GM18870 (cell line): ENCODE measurements around the gene CDCA7L.
"Not testable (repeated sequence)": the region's sequence is repeated elsewhere in the genome, so short reads cannot be mapped to it uniquely, and the experiment has no call there.

Experiments
- ATAC-seq: cut with Tn5 transposase; IDR thresholded peaks from one replicate; pipeline ENCODE4 v1.9.1; 2021; ENCODE audit warnings: moderate library complexity; ENCODE audit not compliant: unreplicated experiment

The CDCA7L gene

GRCh38 chr7:21911341-21911875 lies 34.3 kb downstream of the CDCA7L start:
- no peak for ATAC-seq

GRCh38 chr7:21910253-21910652 lies 35.4 kb downstream of the CDCA7L start:
- no peak for ATAC-seq

- ATAC-seq: no peak
These were observed 37.0 kb downstream of the CDCA7L start for GRCh38 chr7:21908746-21909145.

GRCh38 chr7:21903020-21903786 lies 42.5 kb downstream of the CDCA7L start:
- no peak for ATAC-seq

GRCh38 chr7:21902240-21902639 lies 43.5 kb downstream of the CDCA7L start:
- ATAC-seq: no peak

GRCh38 chr7:21898265-21898930 lies 47.3 kb downstream of the CDCA7L start:
- peak; percentile 95 for ATAC-seq

GRCh38 chr7:21893401-21893800 lies 52.3 kb downstream of the CDCA7L start:
- no peak for ATAC-seq

GRCh38 chr7:21891291-21891690 lies 54.4 kb downstream of the CDCA7L start:
- ATAC-seq: no peak

GRCh38 chr7:21887779-21888178 lies 57.9 kb downstream of the CDCA7L start:
- ATAC-seq: no peak

- no peak for ATAC-seq
These were observed 58.3 kb downstream of the CDCA7L start for GRCh38 chr7:21887353-21887752.

- ATAC-seq: no peak
These were observed 59.3 kb downstream of the CDCA7L start for GRCh38 chr7:21886396-21886795.

- ATAC-seq: no peak
These were observed 61.2 kb downstream of the CDCA7L start for GRCh38 chr7:21884496-21884895.

GRCh38 chr7:21883501-21883900 lies 62.2 kb downstream of the CDCA7L start:
- not testable (repeated sequence) for ATAC-seq

- no peak for ATAC-seq
These were observed 62.6 kb downstream of the CDCA7L start for GRCh38 chr7:21883069-21883468.

- no peak for ATAC-seq
These were observed 75.8 kb downstream of the CDCA7L start for GRCh38 chr7:21869785-21870402.

- no peak for ATAC-seq
These were observed 77.2 kb downstream of the CDCA7L start for GRCh38 chr7:21868576-21868850.

- no peak for ATAC-seq
These were observed 77.7 kb downstream of the CDCA7L start for GRCh38 chr7:21867816-21868575.

- no peak for ATAC-seq
These were observed 78.5 kb downstream of the CDCA7L start for GRCh38 chr7:21867226-21867625.

- ATAC-seq: no peak
These were observed 79.0 kb downstream of the CDCA7L start for GRCh38 chr7:21866731-21867130.

GRCh38 chr7:21865631-21866204 lies 80.0 kb downstream of the CDCA7L start:
- not testable (repeated sequence) for ATAC-seq

GRCh38 chr7:21851559-21851967 lies 94.1 kb downstream of the CDCA7L start:
- ATAC-seq: no peak
